Parathyroid adenoma (tissue), 2 donors: ENCODE data around the gene AGAP3.
A peak's percentile ranks its signal among the peaks of the same experiment; 100 is the strongest.

Source experiments
- H2AFZ ChIP-seq: fragments of 300-600 bp; sonication (generic); one replicate; pipeline ENCODE4 v1.7.0; 2017; ENCODE audit warnings: antibody characterized with exemption, mild to moderate bottlenecking
- H3K27ac ChIP-seq: fragments of 300-600 bp; sonication (generic); one replicate; pipeline ENCODE4 v1.7.0; 2017
- H3K27me3 ChIP-seq: fragments of 300-600 bp; sonication (generic); one replicate; pipeline ENCODE4 v1.7.0; 2017; ENCODE audit warnings: low read length; ENCODE audit not compliant: control insufficient read depth, insufficient read depth
- H3K36me3 ChIP-seq: fragments of 300-600 bp; sonication (generic); one replicate; pipeline ENCODE4 v1.7.0; 2017; ENCODE audit warnings: low read length; ENCODE audit not compliant: control insufficient read depth, insufficient read depth
- H3K4me1 ChIP-seq: fragments of 300-600 bp; sonication (generic); one replicate; pipeline ENCODE4 v1.7.0; 2017; ENCODE audit warnings: control low read depth
- H3K4me2 ChIP-seq: fragments of 300-600 bp; sonication (generic); one replicate; pipeline ENCODE4 v1.7.0; 2017; ENCODE audit warnings: low read length
- H3K4me3 ChIP-seq: fragments of 300-600 bp; sonication (generic); one replicate; pipeline ENCODE4 v1.7.0; 2017; ENCODE audit warnings: low read depth, low read length
- H3K79me2 ChIP-seq: fragments of 300-600 bp; sonication (generic); one replicate; pipeline ENCODE4 v1.7.0; 2017; ENCODE audit warnings: control low read depth
- H3K9ac ChIP-seq: fragments of 300-600 bp; sonication (generic); one replicate; pipeline ENCODE4 v1.7.0; 2017; ENCODE audit warnings: mild to moderate bottlenecking
- H3K9me3 ChIP-seq: fragments of 300-600 bp; sonication (generic); one replicate; pipeline ENCODE4 v1.7.0; 2017; ENCODE audit warnings: low read length; ENCODE audit not compliant: control insufficient read depth
- CTCF ChIP-seq: fragments of 300-600 bp; sonication (generic); IDR thresholded peaks from one replicate; pipeline ENCODE4 v1.7.0; 2017; ENCODE audit warnings: antibody characterized with exemption, mild to moderate bottlenecking
- donor health status: primary hyperparathyroidism.

AGAP3 gene

GRCh38 chr7:151172273-151173141, 86.2 kb downstream of the AGAP3 start:
- no peaks in the 10 kb centered on the region for H3K9me3 ChIP-seq
- H3K4me2 ChIP-seq: no peak overlapping the region
- no peak overlapping the region for H3K4me3 ChIP-seq
- H3K36me3 ChIP-seq: no peaks in the 10 kb centered on the region
- TF ChIP-seq CTCF: peak; percentile 100
- H3K27ac ChIP-seq: no peak overlapping the region
- H3K27me3 ChIP-seq: no peaks in the 10 kb centered on the region
- no peak overlapping the region for H2AFZ ChIP-seq
- no peak overlapping the region for H3K9ac ChIP-seq
- no peaks in the 10 kb centered on the region for H3K4me1 ChIP-seq
- no peaks in the 10 kb centered on the region for H3K79me2 ChIP-seq

- H3K9me3 ChIP-seq: no peaks in the 10 kb centered on the region
- H3K27me3 ChIP-seq: no peaks in the 10 kb centered on the region
Measured at GRCh38 chr7:151173386-151174245, 87.3 kb downstream of the AGAP3 start.

GRCh38 chr7:151174246-151175046, 88.2 kb downstream of the AGAP3 start:
- Histone ChIP-seq H3K27me3 (no peaks in the 10 kb centered on the region), H3K79me2 (no peaks in the 10 kb centered on the region), H3K27ac (no peak overlapping the region), H3K9me3 (no peaks in the 10 kb centered on the region), H2AFZ (no peak overlapping the region), H3K9ac (no peak overlapping the region), H3K36me3 (no peaks in the 10 kb centered on the region), H3K4me3 (no peak overlapping the region), H3K4me1 (peaks cover 5% of the 10 kb centered on the region), H3K4me2 (no peak overlapping the region)
- TF ChIP-seq CTCF: no peak

More at GRCh38 chr7:151173386-151174245, 87.3 kb downstream of the AGAP3 start:
- Histone ChIP-seq H2AFZ (no peak overlapping the region), H3K4me1 (peaks cover 5% of the 10 kb centered on the region), H3K36me3 (no peaks in the 10 kb centered on the region), H3K4me2 (no peak overlapping the region), H3K27ac (no peak overlapping the region), H3K79me2 (no peaks in the 10 kb centered on the region), H3K9ac (no peak overlapping the region), H3K4me3 (no peak overlapping the region)
- TF ChIP-seq CTCF: no peak

- H3K36me3 ChIP-seq: no peaks in the 10 kb centered on the region
- no peaks in the 10 kb centered on the region for H3K79me2 ChIP-seq
- no peak overlapping the region for H2AFZ ChIP-seq
- H3K4me3 ChIP-seq: no peak overlapping the region
- H3K4me2 ChIP-seq: no peak overlapping the region
- no peak overlapping the region for H3K27ac ChIP-seq
- no peaks in the 10 kb centered on the region for H3K9me3 ChIP-seq
- H3K4me1 ChIP-seq: peaks cover 5% of the 10 kb centered on the region
- H3K27me3 ChIP-seq: no peaks in the 10 kb centered on the region
- no peak for TF ChIP-seq CTCF
- no peak overlapping the region for H3K9ac ChIP-seq
Measured at GRCh38 chr7:151175047-151175792, 88.9 kb downstream of the AGAP3 start.
